Body of pancreas (tissue), 4 donors: ENCODE measurements around the gene FBXL17. TPM values are rescaled to one million over a fixed set of nuclear protein-coding genes. Genes with fewer than 3 reads are reported as not detected.
"Not testable (repeated sequence)": the region's sequence is repeated elsewhere in the genome, so short reads cannot be mapped to it uniquely, and the experiment has no call there.

Source experiments
- ATAC-seq: fragments of 150-250 bp; one replicate; pipeline ENCODE4 v1.9.1; 2016
- DNase-seq, 4 donors: peaks; one replicate each; pipeline ENCODE4 v3.0.0-alpha.2; 2019
- H3K27ac ChIP-seq, 4 donors: fragments of 200-600 bp; sonication (generic); 1 replicate in 3 of 4; 2 replicates in 1 of 4; pipeline versions ENCODE4 v1.5.1 to v1.6.1; 2016 to 2019; ENCODE audit warnings: mild to moderate bottlenecking in 1 of 4, mixed read lengths in 1 of 4, moderate library complexity in 1 of 4
- H3K27me3 ChIP-seq, 2 donors: fragments of 200-600 bp; sonication (generic); one replicate each; pipeline ENCODE4 v1.6.0; 2016; ENCODE audit warnings: mild to moderate bottlenecking in 1 of 2
- H3K36me3 ChIP-seq, 2 donors: fragments of 200-600 bp; sonication (generic); replicated peaks in 1 of 2; 2 replicates each; pipeline ENCODE4 v1.5.1; 2016; ENCODE audit warnings: low read depth in 2 of 2; ENCODE audit not compliant: insufficient read depth in 1 of 2
- H3K4me1 ChIP-seq: fragments of 200-600 bp; sonication (generic); one replicate; pipeline ENCODE4 v1.6.0; 2016
- H3K4me3 ChIP-seq, 2 donors: fragments of 200-600 bp; sonication (generic); 1 replicate in 1 of 2; 2 replicates in 1 of 2; pipeline ENCODE4 v1.5.1; 2016 to 2019
- H3K9me3 ChIP-seq, 3 donors: fragments of 200-600 bp; sonication (generic); 1 replicate in 2 of 3; 2 replicates in 1 of 3; pipeline ENCODE4 v1.5.1; 2016
- POLR2A ChIP-seq, 3 donors: fragments of 450-650 bp; IDR thresholded peaks; one replicate each; pipeline ENCODE4 v1.6.1; 2016; ENCODE audit warnings: antibody characterized with exemption in 3 of 3, mild to moderate bottlenecking in 2 of 3
- WGBS, 2 donors: methylation state at CpG; one replicate each; pipeline ENCODE4 v1.1.5; 2017; 5-methylcytosine and 5-hydroxymethylcytosine counted together
- intact Hi-C: fragments of 100-400 bp; cut with DNase I; formaldehyde crosslinking; loops from one replicate; pipeline ENCODE4 v1.15.1; 2023
- total RNA-seq, 2 donors: library from RNA; depleted of rRNA; stranded (reverse); fragments of >200 nt; gene quantifications; one replicate each; pipeline ENCODE4 v1.1.0, GENCODE V29; 2016
- TF ChIP-seq, protein P1 (sequence below), 7 experiments: fragments of 450-650 bp in 4 of 7; fragments of 200-600 bp in 3 of 7; sonication (generic) in 3 of 7; IDR thresholded peaks; one replicate each; pipeline ENCODE4 v1.5.1; 2016 to 2019; ENCODE audit warnings: antibody characterized with exemption in 7 of 7

FBXL17 gene
- total RNA-seq, 2 donors from 2014 or later, result 5.3 to 13.5 TPM

DNA sequence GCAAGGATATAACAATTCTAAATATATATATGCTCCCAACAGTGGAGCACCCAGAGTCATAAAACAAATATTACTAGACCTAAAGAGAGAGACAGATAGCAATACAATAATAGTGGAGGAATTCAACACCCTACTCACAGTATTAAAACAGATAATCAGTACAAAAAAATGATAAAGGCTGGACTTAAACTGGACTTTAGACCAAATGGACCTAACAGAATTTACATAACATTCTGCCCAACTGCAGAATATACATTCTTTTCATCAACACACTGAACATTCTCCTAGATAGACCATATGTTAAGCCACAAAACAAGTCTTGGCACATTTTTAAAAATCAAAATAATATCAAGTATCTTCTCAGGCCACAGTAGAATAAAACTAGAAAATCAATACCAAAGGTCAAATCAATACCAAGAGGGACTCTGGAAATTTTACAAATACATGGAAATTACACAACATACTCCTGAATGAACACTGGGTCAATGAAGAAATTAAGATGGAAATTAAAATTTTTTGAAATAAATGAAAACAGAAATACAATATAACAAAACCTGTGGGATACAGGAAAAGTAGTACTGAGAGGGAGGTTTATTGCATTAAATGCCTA, 100.8 kb downstream of the FBXL17 start:
- no peaks in the 10 kb centered on the region for H3K36me3 ChIP-seq
- peaks cover 7% of the 10 kb centered on the region for H3K4me1 ChIP-seq
- no peak overlapping the region for H3K27ac ChIP-seq
- H3K27me3 ChIP-seq, result no peaks in the 10 kb centered on the region
- DNase-seq, result no peak
- intact Hi-C loops, result no loop called here
- TF ChIP-seq POLR2A (IDR thresholded peaks at IDR 0.05), result no peak
- TF ChIP-seq, protein P1, sequence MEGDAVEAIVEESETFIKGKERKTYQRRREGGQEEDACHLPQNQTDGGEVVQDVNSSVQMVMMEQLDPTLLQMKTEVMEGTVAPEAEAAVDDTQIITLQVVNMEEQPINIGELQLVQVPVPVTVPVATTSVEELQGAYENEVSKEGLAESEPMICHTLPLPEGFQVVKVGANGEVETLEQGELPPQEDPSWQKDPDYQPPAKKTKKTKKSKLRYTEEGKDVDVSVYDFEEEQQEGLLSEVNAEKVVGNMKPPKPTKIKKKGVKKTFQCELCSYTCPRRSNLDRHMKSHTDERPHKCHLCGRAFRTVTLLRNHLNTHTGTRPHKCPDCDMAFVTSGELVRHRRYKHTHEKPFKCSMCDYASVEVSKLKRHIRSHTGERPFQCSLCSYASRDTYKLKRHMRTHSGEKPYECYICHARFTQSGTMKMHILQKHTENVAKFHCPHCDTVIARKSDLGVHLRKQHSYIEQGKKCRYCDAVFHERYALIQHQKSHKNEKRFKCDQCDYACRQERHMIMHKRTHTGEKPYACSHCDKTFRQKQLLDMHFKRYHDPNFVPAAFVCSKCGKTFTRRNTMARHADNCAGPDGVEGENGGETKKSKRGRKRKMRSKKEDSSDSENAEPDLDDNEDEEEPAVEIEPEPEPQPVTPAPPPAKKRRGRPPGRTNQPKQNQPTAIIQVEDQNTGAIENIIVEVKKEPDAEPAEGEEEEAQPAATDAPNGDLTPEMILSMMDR (IDR thresholded peaks at IDR 0.05), result no peak
- ATAC-seq, result no peak
- no peaks in the 10 kb centered on the region for H3K9me3 ChIP-seq
- no peak overlapping the region for H3K4me3 ChIP-seq

DNA sequence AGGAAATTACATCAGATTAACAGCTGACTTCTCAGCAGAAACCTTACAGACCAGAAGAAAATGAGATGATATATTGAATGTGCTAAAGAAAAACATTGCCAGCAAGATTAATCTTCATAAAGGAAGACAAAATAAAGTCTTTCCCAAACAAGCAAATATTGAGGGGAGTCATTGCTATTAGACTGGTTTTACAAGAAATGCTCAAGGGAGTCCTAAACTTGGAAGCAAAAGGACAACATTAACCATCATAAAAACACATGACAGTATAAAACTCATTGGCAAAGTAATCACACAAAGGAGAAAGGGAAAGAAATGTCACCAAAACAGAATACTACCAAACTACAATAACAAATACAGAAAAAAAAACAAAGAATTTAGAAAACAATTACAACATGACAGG, 101.7 kb downstream of the FBXL17 start:
- Histone ChIP-seq H3K4me3 (no peak overlapping the region), H3K9me3 (no peaks in the 10 kb centered on the region), H3K4me1 (peaks cover 7% of the 10 kb centered on the region), H3K27me3 (no peaks in the 10 kb centered on the region), H3K36me3 (no peaks in the 10 kb centered on the region), H3K27ac (no peak overlapping the region)
- no peak for ATAC-seq
- DNase-seq, result no peak
- intact Hi-C loops, result no loop called here
- TF ChIP-seq POLR2A (IDR thresholded peaks at IDR 0.05), result no peak
- TF ChIP-seq, protein P1 (IDR thresholded peaks at IDR 0.05), result no peak

DNA sequence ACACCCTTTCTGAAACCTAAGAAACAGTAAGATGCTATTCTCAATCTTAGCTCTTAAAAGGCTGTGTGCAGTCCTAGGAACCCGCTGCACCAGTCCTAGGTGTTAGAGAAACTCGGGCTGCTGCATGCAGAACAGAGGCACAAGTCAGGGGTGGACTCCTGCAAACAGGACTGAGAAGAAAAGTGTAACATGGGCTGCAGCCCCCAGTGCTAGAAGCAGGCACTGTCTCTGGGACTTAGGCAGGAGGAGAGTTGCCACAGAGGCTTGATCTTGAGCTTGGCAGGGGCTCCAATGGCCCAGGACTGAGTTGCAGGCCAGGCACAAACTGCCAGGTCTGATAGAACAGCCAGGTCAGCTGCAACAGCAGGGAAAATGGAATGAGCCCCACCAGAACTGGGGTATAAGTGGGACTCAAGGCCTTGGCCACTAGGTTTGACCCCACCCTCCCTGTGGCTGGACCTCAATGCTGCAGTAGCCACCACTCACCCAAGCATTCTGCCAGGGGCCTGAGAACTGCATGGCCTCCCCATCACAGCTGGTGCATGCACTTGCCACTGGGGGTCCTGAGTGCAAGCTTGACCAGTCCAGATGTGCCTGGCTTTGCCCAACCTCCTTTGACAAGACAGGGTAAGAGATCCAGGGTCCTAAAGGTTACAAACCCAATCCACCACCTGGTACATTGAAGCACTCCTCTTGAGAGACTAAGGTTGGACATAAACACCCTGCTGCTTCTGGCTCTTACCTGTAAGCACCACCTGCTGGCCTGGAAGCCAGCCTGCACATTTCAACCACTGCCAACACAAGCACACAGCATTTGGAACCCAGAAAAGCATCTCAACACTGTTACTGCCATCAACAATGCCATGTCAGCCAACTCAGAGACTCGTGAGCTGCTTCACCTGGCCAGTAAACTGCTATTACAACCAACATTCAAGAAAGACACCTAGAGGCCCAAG, 103.3 kb downstream of the FBXL17 start:
- TF ChIP-seq POLR2A (IDR thresholded peaks at IDR 0.05), result no peak
- TF ChIP-seq, protein P1 (IDR thresholded peaks at IDR 0.05), result no peak
- Histone ChIP-seq H3K4me3 (no peak overlapping the region), H3K4me1 (peaks cover 7% of the 10 kb centered on the region), H3K27me3 (no peaks in the 10 kb centered on the region), H3K36me3 (no peaks in the 10 kb centered on the region), H3K9me3 (no peaks in the 10 kb centered on the region), H3K27ac (no peak overlapping the region)
- WGBS, 2 donors, result 92 to 100% methylated on average over 3 of the region's 3 CpGs
- ATAC-seq (no peak), DNase-seq (no peak)
- intact Hi-C loops, result no loop called here

DNA sequence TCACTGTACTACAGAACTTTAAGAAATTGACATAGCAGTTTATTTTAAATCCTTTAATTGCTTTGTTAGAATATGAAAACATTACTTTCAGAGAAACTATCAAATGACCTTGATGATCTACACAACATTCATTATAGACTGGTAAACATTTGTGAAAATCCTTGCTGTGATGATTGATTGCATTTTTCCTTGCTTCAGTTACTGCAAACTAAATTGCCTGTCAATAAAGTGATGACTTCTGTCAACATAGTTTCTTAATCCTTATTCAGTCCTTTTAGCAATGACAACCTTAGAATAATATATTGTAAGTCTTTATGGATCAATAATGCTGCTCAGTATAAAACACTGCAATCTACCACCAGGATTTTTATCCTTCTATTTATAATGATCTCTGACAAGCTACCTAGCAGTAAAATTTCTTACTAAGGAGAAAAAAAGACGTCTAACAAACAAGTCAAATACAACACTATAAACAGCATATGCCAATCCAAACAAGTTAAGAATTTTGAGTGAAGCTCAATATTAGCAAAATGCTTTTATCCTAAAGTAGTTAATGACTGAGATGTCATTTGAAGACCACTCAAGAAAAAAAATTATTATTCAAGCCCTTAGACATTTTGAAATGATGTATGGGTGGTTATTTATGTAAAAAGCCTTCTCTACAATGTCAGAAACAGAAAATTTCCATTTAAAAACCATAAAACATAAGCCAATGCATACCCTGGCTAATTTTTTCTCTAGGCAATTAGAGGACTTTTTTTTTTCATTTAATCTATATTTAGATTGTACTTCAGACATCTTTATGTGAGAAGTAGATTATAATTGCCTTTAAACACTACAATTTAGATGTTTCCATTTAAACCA, 105.5 kb downstream of the FBXL17 start:
- H3K4me1 ChIP-seq, result peaks cover 7% of the 10 kb centered on the region
- DNase-seq (no peak), ATAC-seq (no peak)
- H3K36me3 ChIP-seq, result no peaks in the 10 kb centered on the region
- no peak overlapping the region for H3K27ac ChIP-seq
- TF ChIP-seq POLR2A (IDR thresholded peaks at IDR 0.05), result no peak
- no peaks in the 10 kb centered on the region for H3K9me3 ChIP-seq
- 28 to 31% methylated on average over 1 of the region's 1 CpG for WGBS, 2 donors
- H3K27me3 ChIP-seq, result no peaks in the 10 kb centered on the region
- H3K4me3 ChIP-seq, result no peak overlapping the region
- intact Hi-C loops, result no loop called here

DNA sequence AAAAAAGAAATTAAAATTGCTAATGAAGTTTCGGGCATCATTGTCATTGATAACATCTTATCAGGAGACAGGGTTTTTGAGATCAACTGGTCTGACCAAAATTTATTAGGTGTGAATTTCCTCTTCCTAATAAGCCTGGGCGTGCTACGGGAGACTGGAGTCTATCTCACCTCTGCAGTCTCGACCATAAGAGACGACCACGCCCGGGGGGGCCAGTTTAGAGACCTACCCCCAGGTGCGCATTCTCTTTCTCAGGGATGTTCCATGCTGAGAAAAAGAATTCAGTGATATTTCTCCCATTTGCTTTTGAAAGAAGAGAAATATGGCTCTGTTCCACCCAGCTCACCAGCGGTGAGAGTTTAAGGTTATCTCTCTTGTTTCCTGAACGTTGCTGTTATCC, 107.8 kb downstream of the FBXL17 start:
- intact Hi-C loops, H3K9me3 ChIP-seq, H3K27me3 ChIP-seq, H3K4me1 ChIP-seq, H3K4me3 ChIP-seq, ATAC-seq, DNase-seq, H3K27ac ChIP-seq, H3K36me3 ChIP-seq: not testable (repeated sequence)
- WGBS, 2 donors, result 88 to 97% methylated on average over 10 of the region's 10 CpGs
